IMR-90 (cell line): ENCODE measurements around the gene CCT5. TPM values are rescaled to one million over a fixed set of nuclear protein-coding genes. Genes with fewer than 3 reads are reported as not detected.

Experiments used
- ATAC-seq: fragments of 200-7000 bp; cut with Tn5 transposase; 2 replicates; pipeline ENCODE4 v1.9.1; 2020; ENCODE audit warnings: low read depth, mild to moderate bottlenecking, moderate library complexity
- BruUV-seq: library from RNA; stranded (reverse); fragments of 400-500 nt; replicated peaks from 2 replicates; lab custom pipeline; 2021; lab: Mats Ljungman, UMichigan
- CTCF ChIA-PET: fragments of 300-600 bp; formaldehyde crosslinking; extraction: SDS; loops from one replicate; lab custom pipeline; 2021; ENCODE audit warnings: antibody characterized with exemption; lab: Yijun Ruan, JAX
- POLR2A ChIA-PET: fragments of 300-600 bp; sonication (Branson Sonifier 250); formaldehyde crosslinking; loops from one replicate; lab custom pipeline; 2022; ENCODE audit warnings: antibody characterized with exemption; ENCODE audit not compliant: unreplicated experiment; lab: Charles Lee
- DNase-seq: peaks from one replicate; pipeline ENCODE4 v3.0.0; 2013
- H2AFZ ChIP-seq: replicated peaks from 2 replicates; pipeline ENCODE3; 2013; ENCODE audit warnings: low read length, mild to moderate bottlenecking; ENCODE audit not compliant: poor library complexity
- H2AK5ac ChIP-seq: 2 replicates; pipeline ENCODE4 v1.6.1; 2013; ENCODE audit warnings: low read depth, low read length, inconsistent platforms
- H2AK9ac ChIP-seq: replicated peaks from 2 replicates; pipeline ENCODE3; 2013; ENCODE audit warnings: mild to moderate bottlenecking, low read depth, low read length, moderate library complexity; ENCODE audit not compliant: poor library complexity
- H2BK120ac ChIP-seq: 2 replicates; pipeline ENCODE4 v1.6.1; 2013; ENCODE audit warnings: low read depth, low read length, inconsistent platforms
- H2BK15ac ChIP-seq: 3 replicates; pipeline ENCODE4 v1.6.1; 2013; ENCODE audit warnings: low read depth, low read length, inconsistent platforms
- H2BK20ac ChIP-seq: 2 replicates; pipeline ENCODE4 v1.6.1; 2013; ENCODE audit warnings: low read depth, mild to moderate bottlenecking, inconsistent platforms, low read length, moderate library complexity
- H2BK5ac ChIP-seq: 2 replicates; pipeline ENCODE4 v1.6.1; 2013; ENCODE audit warnings: mild to moderate bottlenecking, low read depth, low read length, inconsistent platforms; ENCODE audit not compliant: poor library complexity, severe bottlenecking
- H3K14ac ChIP-seq: replicated peaks from 2 replicates; pipeline ENCODE4 v1.6.1; 2013; ENCODE audit warnings: low read depth, low read length, inconsistent platforms
- H3K18ac ChIP-seq: 2 replicates; pipeline ENCODE4 v1.6.1; 2013; ENCODE audit warnings: low read depth, low read length, control low read depth
- H3K23ac ChIP-seq: 2 replicates; pipeline ENCODE4 v1.6.1; 2013; ENCODE audit warnings: low read depth, low read length, inconsistent platforms
- H3K27ac ChIP-seq: 2 replicates; pipeline ENCODE4 v1.5.1; 2013; ENCODE audit warnings: mild to moderate bottlenecking, control low read depth, low read length; ENCODE audit not compliant: insufficient read depth
- H3K27me3 ChIP-seq: 2 replicates; pipeline ENCODE4 v1.6.1; 2013; ENCODE audit warnings: low read length; ENCODE audit not compliant: control insufficient read depth, insufficient read depth
- H3K36me3 ChIP-seq: 2 replicates; pipeline ENCODE4 v1.6.1; 2013; ENCODE audit warnings: low read length, mixed read lengths; ENCODE audit not compliant: control insufficient read depth, insufficient read depth
- H3K4ac ChIP-seq: 2 replicates; pipeline ENCODE4 v1.6.1; 2013; ENCODE audit warnings: low read depth, low read length, inconsistent platforms
- H3K4me1 ChIP-seq: 2 replicates; pipeline ENCODE4 v1.6.1; 2013; ENCODE audit warnings: low read length, mixed read lengths; ENCODE audit not compliant: control insufficient read depth, insufficient read depth
- H3K4me2 ChIP-seq: 2 replicates; pipeline ENCODE4 v1.6.1; 2013; ENCODE audit warnings: low read depth, mild to moderate bottlenecking, control low read depth, low read length, moderate library complexity
- H3K4me3 ChIP-seq: 2 replicates; pipeline ENCODE4 v1.5.1; 2013; ENCODE audit warnings: low read depth, mild to moderate bottlenecking, control low read depth, low read length, moderate library complexity; ENCODE audit not compliant: insufficient read depth
- H3K56ac ChIP-seq: 2 replicates; pipeline ENCODE4 v1.6.1; 2013; ENCODE audit warnings: low read length, inconsistent platforms; ENCODE audit not compliant: insufficient read depth; ENCODE audit errors: extremely low read depth
- H3K79me1 ChIP-seq, 2 experiments: 2 replicates each; pipeline ENCODE4 v1.6.1; 2013; ENCODE audit warnings: low read length in 2 of 2, inconsistent platforms in 1 of 2, low read depth in 1 of 2
- H3K9ac ChIP-seq: 2 replicates; pipeline ENCODE4 v1.6.1; 2013; ENCODE audit warnings: low read depth, low read length, control low read depth
- H3K9me1 ChIP-seq: 2 replicates; pipeline ENCODE4 v1.6.1; 2013; ENCODE audit warnings: low read length, inconsistent platforms; ENCODE audit not compliant: insufficient read depth
- H3K9me3 ChIP-seq: 2 replicates; pipeline ENCODE4 v1.6.1; 2013; ENCODE audit warnings: low read length; ENCODE audit not compliant: control insufficient read depth, insufficient read depth
- H4K20me1 ChIP-seq: 2 replicates; pipeline ENCODE4 v1.6.1; 2013; ENCODE audit warnings: low read length, inconsistent platforms; ENCODE audit not compliant: insufficient read depth
- H4K5ac ChIP-seq: 2 replicates; pipeline ENCODE4 v1.6.1; 2013; ENCODE audit warnings: mild to moderate bottlenecking, low read depth, low read length, control low read depth
- H4K8ac ChIP-seq, 2 experiments: 2 replicates each; pipeline ENCODE4 v1.6.1; 2013; ENCODE audit warnings: low read depth in 2 of 2, low read length in 2 of 2, control low read depth in 1 of 2, inconsistent platforms in 1 of 2
- H4K91ac ChIP-seq: 2 replicates; pipeline ENCODE4 v1.6.1; 2013; ENCODE audit warnings: low read depth, low read length, inconsistent platforms; ENCODE audit not compliant: insufficient read depth
- BHLHE40 ChIP-seq: fragments of 150-350 bp; IDR thresholded peaks from 2 replicates; pipeline ENCODE4 v1.6.1; 2016; ENCODE audit warnings: mild to moderate bottlenecking, low read depth, low read length
- CEBPB ChIP-seq: IDR thresholded peaks from 2 replicates; pipeline ENCODE4 v1.6.1; 2012; ENCODE audit warnings: low read depth, low read length, improper control_type of control experiment
- MXI1 ChIP-seq: IDR thresholded peaks from 2 replicates; pipeline ENCODE4 v1.6.1; 2012; ENCODE audit warnings: low read depth, mild to moderate bottlenecking, low read length, moderate library complexity, borderline replicate concordance
- POLR2A ChIP-seq: IDR thresholded peaks from 2 replicates; pipeline ENCODE4 v1.6.1; 2012; ENCODE audit warnings: mild to moderate bottlenecking, low read depth, low read length
- RAD21 ChIP-seq: IDR thresholded peaks from 2 replicates; pipeline ENCODE4 v1.6.1; 2012; ENCODE audit warnings: low read length, improper control_type of control experiment
- SMC3 ChIP-seq: fragments of 150-350 bp; IDR thresholded peaks from 2 replicates; pipeline ENCODE4 v1.6.1; 2016; ENCODE audit warnings: low read depth, mild to moderate bottlenecking, antibody characterized with exemption, low read length, moderate library complexity
- WGBS, 2 experiments: methylation state at CpG; one replicate each; pipeline versions ENCODE4 v1.1.5 to v1.1.7; 2013; ENCODE audit warnings: missing lambda C conversion rate in 2 of 2; ENCODE audit not compliant: insufficient read length in 1 of 2; ENCODE audit errors: extremely low coverage in 2 of 2; 5-methylcytosine and 5-hydroxymethylcytosine counted together
- dilution Hi-C: fragments of 300-500 bp; cut with HindIII; formaldehyde crosslinking; loops from one replicate; pipeline ENCODE4 v1.14.3; 2018; ENCODE audit warnings: low sequenced_read_pairs; ENCODE audit not compliant: unreplicated experiment
- in situ Hi-C: fragments of 300-500 bp; cut with MboI; formaldehyde crosslinking; loops from 3 replicates; pipeline ENCODE4 v1.14.3; 2019; ENCODE audit warnings: low sequenced_read_pairs, inconsistent platforms, mixed read lengths
- intact Hi-C: fragments of 100-400 bp; cut with micrococcal nuclease; formaldehyde crosslinking; loops from 2 replicates; pipeline ENCODE4 v1.10.0; 2022
- polyA plus RNA-seq, 3 experiments: library from polyadenylated mRNA; depleted of rRNA; stranded (reverse); fragments of >200 nt; gene quantifications; 2 replicates each; pipeline ENCODE4 v1.2.3, GENCODE V29; 2012; ENCODE audit warnings: low replicate concordance in 1 of 3
- total RNA-seq: library from RNA; depleted of rRNA; stranded (reverse); fragments of >200 nt; gene quantifications from 2 replicates; pipeline ENCODE4 v1.2.3, GENCODE V29; 2012
- TF ChIP-seq, protein P1 (sequence below): conservative IDR thresholded peaks from 2 replicates; pipeline ENCODE4 v1.5.1; 2012; ENCODE audit warnings: mild to moderate bottlenecking, low read depth, low read length, improper control_type of control experiment
- TF ChIP-seq, protein P2 (sequence below): fragments of 150-350 bp; IDR thresholded peaks from 2 replicates; pipeline ENCODE4 v1.6.1; 2016; ENCODE audit warnings: low read depth, mild to moderate bottlenecking, low read length, moderate library complexity, borderline replicate concordance

Gene CCT5
- total and polyA plus RNA-seq, 2 of the 4 experiments (the other 2 are of a cell fraction): 358 to 481 TPM

DNA sequence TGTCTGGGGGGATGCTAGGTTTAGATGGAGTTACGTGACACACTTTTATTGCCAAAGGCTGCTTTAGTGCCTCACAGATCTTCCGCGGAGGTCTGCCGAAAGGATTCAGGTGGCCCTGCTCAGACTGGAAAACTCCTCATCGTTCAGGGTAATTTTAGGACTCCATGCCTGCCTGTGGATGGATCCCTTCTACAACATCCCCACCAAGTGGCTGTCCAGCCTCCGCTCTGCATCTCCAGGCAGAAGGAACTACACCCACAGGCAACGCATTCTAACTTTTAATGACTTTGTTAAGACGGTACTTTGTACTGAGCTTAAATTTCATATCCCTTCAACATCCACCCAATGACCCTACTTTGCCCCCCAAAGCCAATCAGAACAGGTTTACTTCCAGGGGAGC, 29.8 kb upstream of the CCT5 start:
- no peak overlapping the region for H2AFZ ChIP-seq
- H3K4me2 ChIP-seq: no peak overlapping the region
- H2BK120ac ChIP-seq: no peak overlapping the region
- H3K79me1 ChIP-seq: no peaks in the 10 kb centered on the region
- H3K27me3 ChIP-seq: no peaks in the 10 kb centered on the region
- DNase-seq (no peak), ATAC-seq (no peak)
- in situ Hi-C loops (loop anchor here (10.0 kb wide), 1 partner anchor 665 kb away; no protein-coding TSS in a partner anchor), dilution Hi-C loops (no loop called here), intact Hi-C loops (no loop called here)
- no peak overlapping the region for H4K5ac ChIP-seq
- ChIA-PET CTCF (no interaction called here), POLR2A (no interaction called here)
- H3K4ac ChIP-seq: no peak overlapping the region
- H2AK5ac ChIP-seq: no peak overlapping the region; the same call in 1 of the 2 replicates
- H2BK5ac ChIP-seq: no peak overlapping the region
- H3K14ac ChIP-seq: no peak overlapping the region
- no peak overlapping the region for H2BK15ac ChIP-seq
- H3K9ac ChIP-seq: no peak overlapping the region
- H3K9me3 ChIP-seq: peaks cover 1% of the 10 kb centered on the region; the same call in 1 of the 2 replicates
- TF ChIP-seq, protein P1, sequence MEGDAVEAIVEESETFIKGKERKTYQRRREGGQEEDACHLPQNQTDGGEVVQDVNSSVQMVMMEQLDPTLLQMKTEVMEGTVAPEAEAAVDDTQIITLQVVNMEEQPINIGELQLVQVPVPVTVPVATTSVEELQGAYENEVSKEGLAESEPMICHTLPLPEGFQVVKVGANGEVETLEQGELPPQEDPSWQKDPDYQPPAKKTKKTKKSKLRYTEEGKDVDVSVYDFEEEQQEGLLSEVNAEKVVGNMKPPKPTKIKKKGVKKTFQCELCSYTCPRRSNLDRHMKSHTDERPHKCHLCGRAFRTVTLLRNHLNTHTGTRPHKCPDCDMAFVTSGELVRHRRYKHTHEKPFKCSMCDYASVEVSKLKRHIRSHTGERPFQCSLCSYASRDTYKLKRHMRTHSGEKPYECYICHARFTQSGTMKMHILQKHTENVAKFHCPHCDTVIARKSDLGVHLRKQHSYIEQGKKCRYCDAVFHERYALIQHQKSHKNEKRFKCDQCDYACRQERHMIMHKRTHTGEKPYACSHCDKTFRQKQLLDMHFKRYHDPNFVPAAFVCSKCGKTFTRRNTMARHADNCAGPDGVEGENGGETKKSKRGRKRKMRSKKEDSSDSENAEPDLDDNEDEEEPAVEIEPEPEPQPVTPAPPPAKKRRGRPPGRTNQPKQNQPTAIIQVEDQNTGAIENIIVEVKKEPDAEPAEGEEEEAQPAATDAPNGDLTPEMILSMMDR: 0 out of 2 replicates have a peak, but pooled peaks have one; percentile 6
- TF ChIP-seq, protein P2, sequence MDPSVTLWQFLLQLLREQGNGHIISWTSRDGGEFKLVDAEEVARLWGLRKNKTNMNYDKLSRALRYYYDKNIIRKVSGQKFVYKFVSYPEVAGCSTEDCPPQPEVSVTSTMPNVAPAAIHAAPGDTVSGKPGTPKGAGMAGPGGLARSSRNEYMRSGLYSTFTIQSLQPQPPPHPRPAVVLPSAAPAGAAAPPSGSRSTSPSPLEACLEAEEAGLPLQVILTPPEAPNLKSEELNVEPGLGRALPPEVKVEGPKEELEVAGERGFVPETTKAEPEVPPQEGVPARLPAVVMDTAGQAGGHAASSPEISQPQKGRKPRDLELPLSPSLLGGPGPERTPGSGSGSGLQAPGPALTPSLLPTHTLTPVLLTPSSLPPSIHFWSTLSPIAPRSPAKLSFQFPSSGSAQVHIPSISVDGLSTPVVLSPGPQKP: no peak
- TF ChIP-seq RAD21: 0 out of 2 replicates have a peak, but pooled peaks have one; percentile 4
- TF ChIP-seq BHLHE40: no peak
- TF ChIP-seq CEBPB: no peak
- TF ChIP-seq POLR2A: no peak
- TF ChIP-seq SMC3: no peak
- no peak for TF ChIP-seq MXI1
- H3K56ac ChIP-seq: no peak overlapping the region
- no peak overlapping the region for H3K23ac ChIP-seq
- H3K4me1 ChIP-seq: peaks cover 7% of the 10 kb centered on the region
- no peaks in the 10 kb centered on the region for H4K20me1 ChIP-seq
- H3K36me3 ChIP-seq: no peaks in the 10 kb centered on the region
- no peak overlapping the region for H4K8ac ChIP-seq
- no peak overlapping the region for H2AK9ac ChIP-seq
- H4K91ac ChIP-seq: no peak overlapping the region
- 95% methylated on average over 7 of the region's 8 CpGs; no CpG with 5 or more reads in 1 of the 2 experiments for WGBS, 2 experiments
- no TSS peak for BruUV-seq
- H2BK20ac ChIP-seq: no peak overlapping the region
- no peak overlapping the region for H3K4me3 ChIP-seq
- H3K9me1 ChIP-seq: peaks cover 6% of the 10 kb centered on the region; the same call in 1 of the 2 replicates
- no peak overlapping the region for H3K18ac ChIP-seq
- no peak overlapping the region for H3K27ac ChIP-seq
